ENCODE data around the gene EIF1. TPM values are rescaled to one million over a fixed set of nuclear protein-coding genes. Genes with fewer than 3 reads are reported as not detected.
A peak's percentile ranks its signal among the peaks of the same experiment; 100 is the strongest.

EIF1 gene
- polyA plus RNA-seq, 1 donor from 2014 or later = 257 TPM

DNA sequence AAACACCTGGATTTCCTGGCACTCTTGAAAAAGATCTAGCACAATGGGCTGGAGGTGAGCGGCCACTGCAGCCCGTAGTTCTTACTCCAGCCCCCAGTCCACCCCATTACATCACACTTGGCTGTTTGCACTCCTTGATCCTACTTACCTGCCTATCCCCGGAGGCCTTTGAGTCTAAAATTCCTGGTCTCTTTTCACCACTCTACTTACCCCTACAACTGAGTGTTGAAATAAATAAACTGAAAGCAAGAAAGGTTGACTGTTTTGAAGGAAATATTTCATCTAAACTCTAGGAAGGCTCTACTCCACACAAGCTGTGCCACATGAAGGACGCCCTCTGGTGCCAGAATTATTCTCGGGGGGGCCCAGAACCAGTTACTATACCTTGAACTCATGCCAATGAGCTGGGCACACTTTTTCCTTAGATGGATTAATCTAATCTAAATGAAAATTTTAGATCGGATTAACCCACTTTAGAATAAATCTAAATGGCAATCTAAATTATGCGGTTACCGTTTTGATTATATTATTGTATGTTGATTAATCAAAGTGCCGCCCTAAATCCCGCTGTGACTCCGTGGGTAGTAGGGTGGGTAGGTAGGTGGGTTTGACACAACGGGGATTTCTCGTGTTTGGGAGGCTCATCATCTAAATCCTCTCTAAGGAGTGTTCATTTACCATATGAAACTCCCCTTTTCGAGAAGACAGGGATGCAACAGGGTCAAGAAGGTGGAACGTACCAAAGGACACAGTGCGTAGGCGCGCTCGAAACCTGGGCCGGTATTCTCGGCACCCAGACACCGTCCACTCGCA lies 651 bp upstream of the EIF1 start:
- H4K20me1 ChIP-seq (ENCODE audit: insufficient read depth) = peaks cover 22% of the 10 kb centered on the region
- peak overlapping the region; percentile 95 for H3K4me3 ChIP-seq (ENCODE audit: low read length)
- H3K27me3 ChIP-seq (ENCODE audit: insufficient read depth, low read depth, low read length) = no peaks in the 10 kb centered on the region
- TF ChIP-seq, protein P1, sequence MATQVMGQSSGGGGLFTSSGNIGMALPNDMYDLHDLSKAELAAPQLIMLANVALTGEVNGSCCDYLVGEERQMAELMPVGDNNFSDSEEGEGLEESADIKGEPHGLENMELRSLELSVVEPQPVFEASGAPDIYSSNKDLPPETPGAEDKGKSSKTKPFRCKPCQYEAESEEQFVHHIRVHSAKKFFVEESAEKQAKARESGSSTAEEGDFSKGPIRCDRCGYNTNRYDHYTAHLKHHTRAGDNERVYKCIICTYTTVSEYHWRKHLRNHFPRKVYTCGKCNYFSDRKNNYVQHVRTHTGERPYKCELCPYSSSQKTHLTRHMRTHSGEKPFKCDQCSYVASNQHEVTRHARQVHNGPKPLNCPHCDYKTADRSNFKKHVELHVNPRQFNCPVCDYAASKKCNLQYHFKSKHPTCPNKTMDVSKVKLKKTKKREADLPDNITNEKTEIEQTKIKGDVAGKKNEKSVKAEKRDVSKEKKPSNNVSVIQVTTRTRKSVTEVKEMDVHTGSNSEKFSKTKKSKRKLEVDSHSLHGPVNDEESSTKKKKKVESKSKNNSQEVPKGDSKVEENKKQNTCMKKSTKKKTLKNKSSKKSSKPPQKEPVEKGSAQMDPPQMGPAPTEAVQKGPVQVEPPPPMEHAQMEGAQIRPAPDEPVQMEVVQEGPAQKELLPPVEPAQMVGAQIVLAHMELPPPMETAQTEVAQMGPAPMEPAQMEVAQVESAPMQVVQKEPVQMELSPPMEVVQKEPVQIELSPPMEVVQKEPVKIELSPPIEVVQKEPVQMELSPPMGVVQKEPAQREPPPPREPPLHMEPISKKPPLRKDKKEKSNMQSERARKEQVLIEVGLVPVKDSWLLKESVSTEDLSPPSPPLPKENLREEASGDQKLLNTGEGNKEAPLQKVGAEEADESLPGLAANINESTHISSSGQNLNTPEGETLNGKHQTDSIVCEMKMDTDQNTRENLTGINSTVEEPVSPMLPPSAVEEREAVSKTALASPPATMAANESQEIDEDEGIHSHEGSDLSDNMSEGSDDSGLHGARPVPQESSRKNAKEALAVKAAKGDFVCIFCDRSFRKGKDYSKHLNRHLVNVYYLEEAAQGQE (IDR thresholded peaks at IDR 0.05; ENCODE audit: borderline replicate concordance) = no peak
- TF ChIP-seq POLR2AphosphoS5 (IDR thresholded peaks at IDR 0.05) = peak; percentile 95
- TF ChIP-seq SMC3 (conservative IDR thresholded peaks at IDR 0.05; ENCODE audit: poor library complexity) = no peak
- TF ChIP-seq MXI1 (conservative IDR thresholded peaks at IDR 0.05; ENCODE audit: poor library complexity, severe bottlenecking) = no peak
- no peak for TF ChIP-seq RAD21 (conservative IDR thresholded peaks at IDR 0.05)
- TF ChIP-seq, protein P2, sequence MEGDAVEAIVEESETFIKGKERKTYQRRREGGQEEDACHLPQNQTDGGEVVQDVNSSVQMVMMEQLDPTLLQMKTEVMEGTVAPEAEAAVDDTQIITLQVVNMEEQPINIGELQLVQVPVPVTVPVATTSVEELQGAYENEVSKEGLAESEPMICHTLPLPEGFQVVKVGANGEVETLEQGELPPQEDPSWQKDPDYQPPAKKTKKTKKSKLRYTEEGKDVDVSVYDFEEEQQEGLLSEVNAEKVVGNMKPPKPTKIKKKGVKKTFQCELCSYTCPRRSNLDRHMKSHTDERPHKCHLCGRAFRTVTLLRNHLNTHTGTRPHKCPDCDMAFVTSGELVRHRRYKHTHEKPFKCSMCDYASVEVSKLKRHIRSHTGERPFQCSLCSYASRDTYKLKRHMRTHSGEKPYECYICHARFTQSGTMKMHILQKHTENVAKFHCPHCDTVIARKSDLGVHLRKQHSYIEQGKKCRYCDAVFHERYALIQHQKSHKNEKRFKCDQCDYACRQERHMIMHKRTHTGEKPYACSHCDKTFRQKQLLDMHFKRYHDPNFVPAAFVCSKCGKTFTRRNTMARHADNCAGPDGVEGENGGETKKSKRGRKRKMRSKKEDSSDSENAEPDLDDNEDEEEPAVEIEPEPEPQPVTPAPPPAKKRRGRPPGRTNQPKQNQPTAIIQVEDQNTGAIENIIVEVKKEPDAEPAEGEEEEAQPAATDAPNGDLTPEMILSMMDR (IDR thresholded peaks at IDR 0.05; ENCODE audit: poor library complexity, severe bottlenecking) = peak; percentile 34
- TF ChIP-seq TAF1 (IDR thresholded peaks at IDR 0.05; ENCODE audit: low read depth) = peak; percentile 77
- H2AFZ ChIP-seq (ENCODE audit: low read depth, low read length) = peak overlapping the region; percentile 51
- peaks cover 19% of the 10 kb centered on the region for H3K36me3 ChIP-seq (ENCODE audit: insufficient read depth, low read length)
- H3K9me3 ChIP-seq (ENCODE audit: low read length) = no peaks in the 10 kb centered on the region
- peaks cover 19% of the 10 kb centered on the region for H3K79me2 ChIP-seq (replicated peaks; ENCODE audit: insufficient read depth, low read length)
- H3K4me2 ChIP-seq (ENCODE audit: low read length) = peak overlapping the region; percentile 88
- H3K27ac ChIP-seq (ENCODE audit: low read length) = peak overlapping the region; percentile 93
- H3K9ac ChIP-seq (ENCODE audit: low read length) = peak overlapping the region; percentile 100
- H3K9me2 ChIP-seq (ENCODE audit: insufficient read depth, low read length) = no peaks in the 10 kb centered on the region
- H3F3A ChIP-seq (ENCODE audit: insufficient read depth, low read length, poor library complexity, severe bottlenecking) = peaks cover 3% of the 10 kb centered on the region

DNA sequence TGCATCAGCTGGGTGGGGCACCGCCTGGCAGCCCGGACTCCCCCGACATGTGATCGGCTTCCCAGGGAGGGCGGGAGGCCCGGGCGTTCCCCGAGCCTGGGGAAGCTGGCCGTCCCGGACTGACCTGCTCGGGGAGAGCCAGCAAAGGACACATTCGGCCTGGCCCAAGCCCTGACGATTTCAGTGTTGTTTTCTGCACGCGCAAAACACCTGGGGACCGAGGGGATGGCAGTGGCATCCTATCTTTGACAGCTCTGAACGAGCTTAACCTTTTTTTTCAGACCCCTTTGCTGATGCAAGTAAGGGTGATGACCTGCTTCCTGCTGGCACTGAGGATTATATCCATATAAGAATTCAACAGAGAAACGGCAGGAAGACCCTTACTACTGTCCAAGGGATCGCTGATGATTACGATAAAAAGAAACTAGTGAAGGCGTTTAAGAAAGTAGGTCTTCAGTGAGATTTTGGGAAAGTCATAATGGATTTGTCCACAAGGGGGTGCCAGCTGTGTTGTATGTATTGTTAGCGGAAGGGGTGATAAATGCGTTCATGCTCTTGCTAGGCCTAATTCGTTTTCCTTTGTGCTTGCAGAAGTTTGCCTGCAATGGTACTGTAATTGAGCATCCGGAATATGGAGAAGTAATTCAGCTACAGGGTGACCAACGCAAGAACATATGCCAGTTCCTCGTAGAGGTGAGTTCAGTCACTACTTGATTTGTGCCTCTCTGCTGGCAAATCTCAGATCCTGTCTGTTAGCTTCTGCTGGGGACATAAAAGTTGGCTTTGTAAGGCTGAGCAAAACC lies 1.0 kb downstream of the EIF1 start:
- Histone ChIP-seq H3K27ac (ENCODE audit: low read length) (peak overlapping the region; percentile 99), H3F3A (ENCODE audit: insufficient read depth, low read length, poor library complexity, severe bottlenecking) (peaks cover 3% of the 10 kb centered on the region), H4K20me1 (ENCODE audit: insufficient read depth) (peaks cover 22% of the 10 kb centered on the region), H3K27me3 (ENCODE audit: insufficient read depth, low read depth, low read length) (no peaks in the 10 kb centered on the region), H3K9me2 (ENCODE audit: insufficient read depth, low read length) (no peaks in the 10 kb centered on the region), H3K4me2 (ENCODE audit: low read length) (peak overlapping the region; percentile 79), H3K9me3 (ENCODE audit: low read length) (no peaks in the 10 kb centered on the region), H3K36me3 (ENCODE audit: insufficient read depth, low read length) (peaks cover 19% of the 10 kb centered on the region), H3K79me2 (replicated peaks; ENCODE audit: insufficient read depth, low read length) (peaks cover 19% of the 10 kb centered on the region), H3K4me3 (ENCODE audit: low read length) (peak overlapping the region; percentile 95), H3K9ac (ENCODE audit: low read length) (peak overlapping the region; percentile 100), H2AFZ (ENCODE audit: low read depth, low read length) (no peak overlapping the region)
- no peak for TF ChIP-seq EP300 (conservative IDR thresholded peaks at IDR 0.05; ENCODE audit: poor library complexity, severe bottlenecking)
- TF ChIP-seq SMC3 (conservative IDR thresholded peaks at IDR 0.05; ENCODE audit: poor library complexity) = peak; percentile 67
- TF ChIP-seq, protein P1 (IDR thresholded peaks at IDR 0.05; ENCODE audit: borderline replicate concordance) = no peak
- no peak for TF ChIP-seq TAF1 (IDR thresholded peaks at IDR 0.05; ENCODE audit: low read depth)
- TF ChIP-seq MXI1 (conservative IDR thresholded peaks at IDR 0.05; ENCODE audit: poor library complexity, severe bottlenecking) = peak; percentile 75
- TF ChIP-seq, protein P2 (IDR thresholded peaks at IDR 0.05; ENCODE audit: poor library complexity, severe bottlenecking) = peak; percentile 87
- TF ChIP-seq POLR2AphosphoS5 (IDR thresholded peaks at IDR 0.05) = peak; percentile 16
- peak; percentile 52 for TF ChIP-seq RAD21 (conservative IDR thresholded peaks at IDR 0.05)
